Activated CD4-positive, CD25-positive, alpha-beta regulatory T cell treated with anti-CD3 and anti-CD28 coated beads, Interleukin-2, amount 50 U/mL, for 72 hours (primary cell): ENCODE results near the gene PRKAR2A.

Experiments used
- DNase-seq: peaks from one replicate; pipeline ENCODE4 v3.0.0; 2021

The PRKAR2A gene

DNA sequence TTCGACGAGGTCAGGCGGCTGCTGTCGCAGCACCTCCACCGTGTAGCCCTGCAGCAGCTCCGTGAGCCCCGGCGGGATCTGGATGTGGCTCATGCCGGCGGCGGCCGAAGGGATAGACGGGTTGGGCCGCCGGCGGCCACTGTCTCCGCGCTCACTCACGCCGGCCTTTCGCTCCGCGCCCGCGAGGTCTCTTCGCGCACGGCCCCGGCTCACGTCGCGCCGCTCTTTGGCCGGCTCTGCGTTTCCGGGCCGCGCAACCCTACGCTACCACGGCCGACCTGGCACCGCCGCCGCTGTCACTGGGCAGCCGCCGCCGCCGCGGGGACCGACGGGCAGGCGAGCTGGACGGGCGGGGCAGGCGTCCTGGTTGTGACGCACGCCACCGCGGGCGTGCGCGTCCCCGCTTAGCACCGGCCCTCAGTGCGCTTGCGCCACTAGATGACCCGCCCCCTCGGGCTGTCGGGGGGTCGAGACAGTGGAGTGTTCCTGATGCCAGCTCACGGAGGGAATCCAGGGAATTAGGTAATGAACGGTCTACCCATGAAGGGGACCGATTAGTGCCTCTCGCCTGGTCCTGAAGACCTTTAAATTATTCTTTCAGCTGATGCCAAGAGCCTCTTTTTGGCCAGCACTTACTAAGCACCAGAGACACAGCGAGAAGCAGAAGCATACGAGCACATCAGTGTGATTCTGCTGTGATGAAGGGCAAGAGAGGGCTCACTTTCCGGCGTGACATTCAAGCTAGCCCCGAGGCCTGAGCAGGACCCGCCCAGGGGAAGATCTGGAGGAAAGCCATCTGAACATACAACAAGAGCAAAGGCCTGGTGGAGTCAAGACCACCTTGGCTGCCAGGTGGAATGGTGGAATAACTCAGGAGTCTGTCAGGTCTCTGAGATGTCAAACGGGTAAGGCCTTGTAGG is at the start of gene PRKAR2A:
TSS of gene PRKAR2A (minus strand) at position 371 of the 920 bp plus-strand sequence. CDS start at position 93, 278 bp downstream.
- peak; percentile 87 for DNase-seq

DNA sequence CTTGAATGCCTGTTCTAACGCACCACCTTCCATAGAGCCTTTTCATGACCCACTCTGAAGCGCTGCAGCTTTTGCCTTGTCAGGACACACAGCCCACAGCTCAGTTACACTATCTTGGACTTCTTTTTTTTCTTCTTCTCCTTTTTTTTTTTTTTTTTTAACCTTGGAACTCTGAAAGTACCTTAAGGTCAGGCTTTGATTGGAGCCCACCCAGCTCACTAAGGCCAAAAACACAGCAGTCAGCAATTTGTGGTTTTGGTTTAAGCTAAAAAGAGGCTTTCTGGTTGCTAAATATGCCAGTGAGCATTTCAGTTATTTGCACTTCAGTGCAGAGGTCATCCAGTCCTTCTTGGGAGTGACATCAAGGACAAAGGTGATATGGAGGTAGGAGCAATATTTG is 49.3 kb upstream of the PRKAR2A start:
- no peak for DNase-seq

DNA sequence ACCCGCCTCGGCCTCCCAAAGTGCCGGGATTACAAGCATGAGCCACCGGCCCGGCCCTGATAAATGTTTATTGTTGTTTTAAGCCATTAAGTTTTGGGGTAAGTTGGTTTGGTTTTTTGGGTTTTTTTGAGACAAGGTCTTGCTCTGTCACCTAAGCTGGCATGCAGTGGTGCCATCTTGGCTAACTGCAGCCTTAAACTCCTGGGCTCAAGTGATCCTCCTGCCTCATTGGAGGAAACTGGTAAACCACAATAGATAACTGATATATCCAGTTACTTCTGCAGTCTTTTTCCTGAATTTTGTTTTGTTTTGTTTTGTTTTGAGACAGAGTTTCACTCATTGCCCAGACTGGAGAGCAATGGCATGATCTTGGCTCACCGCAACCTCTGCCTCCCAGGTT is 46.8 kb upstream of the PRKAR2A start:
- DNase-seq: no peak

DNA sequence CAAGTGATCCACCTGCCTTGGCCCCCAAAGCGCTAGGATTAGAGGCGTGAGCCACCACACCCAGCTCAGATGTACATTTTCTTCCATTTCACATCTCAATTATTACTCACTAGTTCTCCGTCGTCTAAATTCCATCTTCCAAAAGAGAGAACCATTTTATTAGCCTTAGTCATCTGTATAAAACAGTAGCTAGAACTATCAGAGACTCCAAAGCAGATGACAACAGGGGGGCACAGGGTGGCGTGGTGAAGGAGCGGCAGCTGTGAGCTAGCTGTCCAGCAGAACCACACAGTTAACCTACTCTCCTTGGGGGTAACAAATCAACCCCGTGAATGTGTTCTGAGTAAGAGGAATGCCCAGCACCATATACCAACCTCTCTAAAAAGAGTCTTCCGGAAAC is 43.9 kb upstream of the PRKAR2A start:
- no peak for DNase-seq

DNA sequence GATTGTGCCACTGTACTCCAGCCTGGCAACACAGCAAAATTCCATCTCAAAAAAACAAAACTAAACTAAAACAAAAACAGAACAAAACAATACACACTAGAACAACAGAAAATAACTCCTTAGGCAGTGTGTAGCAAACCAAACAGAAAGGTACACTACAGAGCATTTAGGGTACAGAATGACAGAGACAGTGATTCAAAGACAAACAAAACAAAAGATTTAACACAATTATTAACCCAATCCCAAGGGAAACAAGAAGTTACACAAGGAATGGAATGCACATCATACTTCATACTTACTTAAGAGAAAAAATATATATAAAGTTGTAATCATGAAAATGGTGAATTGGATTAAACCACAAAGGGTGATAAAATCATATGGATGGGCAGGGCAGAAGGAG is 38.1 kb upstream of the PRKAR2A start:
- DNase-seq: no peak

DNA sequence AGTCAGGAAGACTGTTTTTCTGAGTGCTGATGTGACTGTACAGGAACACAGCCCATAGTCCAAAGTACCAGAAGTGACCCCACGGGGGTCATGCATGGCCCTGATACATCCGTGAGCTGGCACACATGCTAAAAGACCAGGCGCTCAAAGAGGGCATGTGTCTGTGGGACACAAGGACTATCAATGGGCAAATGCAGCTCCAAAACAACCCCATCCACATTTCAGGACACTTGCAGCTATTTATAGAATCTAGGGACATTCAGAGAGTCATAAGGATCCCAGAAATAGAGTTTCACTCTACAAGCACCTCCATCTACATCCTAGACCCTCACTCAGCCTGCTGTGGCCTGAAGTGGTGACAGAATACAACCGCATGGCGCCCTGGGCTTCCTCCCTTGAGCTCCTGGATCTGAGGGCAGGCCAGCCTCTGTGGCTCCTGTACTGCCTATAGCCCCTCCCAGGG is 34.0 kb upstream of the PRKAR2A start:
- no peak for DNase-seq

DNA sequence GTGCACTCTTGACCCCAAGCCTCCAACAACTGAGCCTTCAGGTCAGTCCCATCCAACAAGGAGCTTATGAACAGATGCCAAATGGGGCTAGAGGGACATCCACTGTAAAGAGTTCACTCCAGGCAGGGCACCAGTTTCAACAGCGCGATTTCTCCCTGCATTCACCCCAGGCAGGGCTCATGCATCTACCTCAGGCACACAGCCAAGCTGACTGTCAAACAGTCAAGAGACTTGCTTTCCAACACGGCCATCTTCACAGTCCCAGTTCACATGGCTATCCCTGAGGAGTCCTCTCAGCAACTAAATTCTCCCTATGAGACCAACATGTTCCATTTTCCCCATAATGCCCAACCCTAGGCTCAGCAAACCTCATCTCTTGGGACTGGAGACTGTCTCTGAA is 33.3 kb upstream of the PRKAR2A start:
- DNase-seq: no peak

DNA sequence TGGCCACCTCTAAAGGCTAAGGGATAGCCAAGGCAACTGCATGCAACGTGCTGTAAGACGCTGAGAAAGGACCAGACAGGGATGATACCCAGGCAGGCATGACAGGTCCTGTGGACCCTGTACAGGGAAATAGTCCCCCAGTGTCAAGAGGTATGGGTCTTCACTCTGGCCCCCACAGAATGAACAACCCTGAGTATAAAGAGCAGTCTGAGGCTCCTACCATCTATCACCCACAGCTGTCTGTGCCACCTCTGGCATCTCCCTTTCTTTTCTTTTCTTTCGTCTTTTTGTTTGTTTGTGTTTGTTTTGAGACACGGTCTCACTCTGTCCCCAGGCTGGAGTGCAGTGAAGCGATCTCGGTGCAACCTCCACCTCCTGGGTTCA is 32.3 kb upstream of the PRKAR2A start:
- no peak for DNase-seq

DNA sequence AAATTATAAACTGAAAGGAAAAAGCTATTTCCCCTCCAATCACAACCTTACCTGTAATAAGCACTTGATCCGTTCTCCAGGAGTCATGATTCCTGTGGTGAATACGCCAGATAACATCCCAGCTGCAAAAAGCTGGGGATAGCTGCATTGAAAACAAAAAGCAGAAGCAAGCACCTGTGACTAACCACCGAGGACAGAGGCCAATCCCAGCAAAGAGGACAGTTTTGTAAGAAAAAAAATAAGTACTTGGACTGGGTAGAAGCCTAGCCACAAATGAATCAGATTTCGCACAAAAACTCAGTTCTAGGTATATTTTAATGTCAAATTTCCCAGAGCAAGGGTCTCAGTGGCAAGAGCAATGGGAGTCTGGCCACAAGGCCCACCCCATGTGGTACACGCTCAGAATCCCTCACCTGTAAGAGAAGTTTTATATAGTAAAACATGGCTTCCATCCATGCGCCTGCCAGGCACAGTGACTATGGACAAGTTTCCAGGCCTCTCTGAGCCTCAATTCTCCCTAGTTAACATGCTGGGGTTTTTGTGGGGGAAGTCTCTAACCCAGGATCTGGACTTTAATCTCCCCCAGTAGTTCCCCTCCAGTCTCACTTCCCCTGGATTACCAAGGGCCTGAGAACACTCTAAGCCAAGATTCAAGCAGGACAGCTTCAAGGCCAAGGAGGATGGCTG is 31.8 kb upstream of the PRKAR2A start:
- no peak for DNase-seq

DNA sequence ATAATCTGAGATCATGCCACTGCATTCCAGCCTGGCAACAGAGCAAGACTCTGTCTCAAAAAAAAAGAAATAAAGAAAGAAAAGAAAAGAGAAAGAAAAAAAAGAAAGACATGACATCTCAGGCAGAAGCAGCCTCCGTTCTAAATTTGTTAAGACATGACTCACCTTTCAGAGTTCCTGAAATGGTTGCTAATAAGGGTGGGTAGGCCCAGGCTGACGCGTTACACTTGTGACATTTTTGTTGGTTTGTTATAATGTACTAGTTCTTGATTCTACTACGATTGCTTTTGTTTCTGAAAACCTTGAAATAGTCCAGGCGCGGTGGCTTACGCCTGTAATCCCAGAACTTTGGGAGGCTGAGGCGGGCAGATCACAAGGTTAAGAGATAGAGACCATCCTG is 30.0 kb upstream of the PRKAR2A start:
- no peak for DNase-seq

DNA sequence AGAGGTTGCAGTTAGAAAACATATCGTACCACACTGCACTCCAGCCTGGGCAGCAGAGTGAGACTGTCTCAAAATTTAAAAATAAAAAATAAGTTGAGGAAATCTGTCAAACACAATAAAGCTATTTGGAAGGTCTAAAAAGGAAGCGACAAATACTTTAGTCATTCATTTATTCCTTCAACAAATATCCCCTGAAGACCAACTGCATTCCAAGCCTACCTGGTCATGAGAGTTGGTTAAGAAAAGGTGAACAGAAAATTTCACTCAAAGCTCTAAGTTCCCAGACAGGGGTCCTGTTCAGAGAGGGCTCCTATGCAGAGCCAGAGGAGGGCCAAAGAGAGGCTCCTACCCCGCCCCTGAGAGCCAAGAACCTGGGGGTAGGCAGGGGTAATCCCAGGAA is 15.4 kb upstream of the PRKAR2A start:
- no peak for DNase-seq

DNA sequence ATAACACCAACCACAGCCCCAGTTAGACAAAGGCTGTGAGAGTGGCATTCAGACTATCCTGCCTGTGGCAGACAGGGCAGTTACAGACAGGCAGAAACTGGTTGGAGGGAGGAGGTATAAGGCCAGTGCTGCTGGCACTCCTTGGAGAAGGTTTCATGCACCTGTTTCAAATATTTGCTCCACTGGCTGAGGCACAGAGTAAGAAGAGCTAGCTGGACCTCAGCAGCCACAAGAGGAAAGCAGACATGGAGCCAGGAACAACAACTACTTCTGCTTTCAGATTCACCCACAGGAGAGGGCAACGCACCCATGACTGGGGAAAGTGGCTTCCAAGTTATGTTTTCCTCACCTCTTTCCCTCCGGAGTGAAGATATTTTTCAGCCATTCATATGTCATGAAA is 11.5 kb upstream of the PRKAR2A start:
- no peak for DNase-seq

DNA sequence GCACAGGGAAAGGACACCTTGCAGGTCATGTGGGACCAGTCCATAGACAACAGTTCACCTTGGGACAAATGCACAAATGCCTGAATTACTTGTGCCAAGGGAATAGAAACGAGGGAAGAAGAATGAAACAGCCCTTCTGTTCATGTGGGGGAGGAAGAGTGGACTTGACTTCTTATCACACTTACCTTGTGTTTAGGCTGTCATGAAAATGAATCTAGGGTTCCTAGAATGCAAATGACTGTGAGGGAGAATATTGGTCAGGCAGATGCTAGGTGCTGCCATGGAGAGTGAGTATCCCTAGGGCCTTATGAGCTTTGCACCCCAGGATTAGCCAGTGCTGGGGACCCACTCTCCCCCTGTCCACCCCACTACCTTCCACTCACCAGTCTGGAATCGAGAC is 11.0 kb upstream of the PRKAR2A start:
- DNase-seq: no peak

DNA sequence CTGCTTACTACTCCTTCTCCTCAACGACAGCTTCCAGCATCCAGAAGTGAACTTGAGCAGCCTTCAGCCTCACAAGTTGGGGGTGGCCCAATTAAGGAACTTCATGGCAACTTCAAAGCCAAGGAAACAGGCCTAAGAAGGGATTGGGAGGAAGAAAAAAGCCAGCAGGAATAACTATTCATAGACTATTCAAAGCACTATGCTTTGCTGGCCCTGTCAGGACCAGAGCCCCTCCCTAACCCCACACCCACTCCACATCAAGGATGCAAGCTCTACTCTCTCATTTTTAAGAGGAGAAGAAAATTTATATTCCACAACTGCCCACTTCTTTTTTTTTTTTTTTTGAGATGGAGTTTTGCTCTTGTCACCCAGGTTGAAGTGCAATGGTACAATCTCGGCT is 10.0 kb upstream of the PRKAR2A start:
- no peak for DNase-seq

DNA sequence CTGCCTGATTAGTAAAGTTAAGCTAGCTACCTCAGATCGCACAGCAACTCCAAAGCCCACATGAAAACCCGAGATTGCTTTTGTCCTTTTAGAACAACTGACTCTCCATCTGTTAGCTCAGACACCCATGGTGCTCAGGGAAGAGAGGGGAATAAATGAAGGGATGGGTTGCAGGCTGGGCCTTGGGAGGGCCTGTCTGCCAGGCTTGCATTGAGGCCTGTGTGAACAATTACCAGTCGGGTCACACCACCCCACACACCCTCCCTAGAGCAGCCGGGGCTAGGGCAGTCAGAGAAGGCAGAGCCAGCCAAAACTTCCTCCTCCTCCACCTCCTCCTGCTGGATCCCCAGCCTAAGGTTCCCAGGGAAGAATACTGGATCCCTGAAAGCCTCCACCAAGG is 8.8 kb upstream of the PRKAR2A start:
- no peak for DNase-seq

DNA sequence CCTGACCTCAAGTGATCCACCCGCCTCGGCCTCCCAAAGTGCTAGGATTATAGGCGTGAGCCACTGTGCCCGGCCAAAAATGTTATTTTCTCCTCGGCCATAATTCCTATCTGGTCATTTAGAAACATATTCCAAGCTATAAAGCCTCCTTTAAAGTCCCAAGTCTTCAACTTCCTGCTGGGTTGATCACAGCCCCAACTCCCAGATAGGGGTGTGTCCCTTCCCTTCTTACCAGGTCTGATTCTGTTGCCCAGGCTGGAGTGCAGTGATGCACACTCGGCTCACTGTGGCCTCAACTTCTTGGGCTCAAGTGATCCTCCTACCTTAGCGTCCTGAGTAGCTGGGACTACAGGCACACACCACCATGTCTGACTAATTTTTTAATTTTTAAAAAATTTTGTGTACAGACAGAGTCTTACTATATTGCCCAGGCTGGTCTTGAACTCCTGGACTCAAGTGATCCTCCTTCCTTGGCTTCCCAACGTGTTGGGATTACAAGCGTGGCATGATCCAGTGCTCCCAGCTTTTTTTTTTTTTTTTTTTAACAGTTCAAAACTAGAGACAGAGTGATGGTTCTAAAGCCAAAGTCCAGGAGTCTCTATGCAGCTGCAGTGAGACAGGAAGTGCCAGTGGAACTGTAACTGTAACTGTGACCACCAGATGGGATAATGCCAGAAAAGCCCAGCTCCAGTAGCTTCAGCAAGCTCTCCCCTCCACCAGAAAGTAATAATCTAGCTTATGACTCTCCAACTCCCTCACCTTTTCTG is 8.2 kb upstream of the PRKAR2A start:
- DNase-seq: no peak

DNA sequence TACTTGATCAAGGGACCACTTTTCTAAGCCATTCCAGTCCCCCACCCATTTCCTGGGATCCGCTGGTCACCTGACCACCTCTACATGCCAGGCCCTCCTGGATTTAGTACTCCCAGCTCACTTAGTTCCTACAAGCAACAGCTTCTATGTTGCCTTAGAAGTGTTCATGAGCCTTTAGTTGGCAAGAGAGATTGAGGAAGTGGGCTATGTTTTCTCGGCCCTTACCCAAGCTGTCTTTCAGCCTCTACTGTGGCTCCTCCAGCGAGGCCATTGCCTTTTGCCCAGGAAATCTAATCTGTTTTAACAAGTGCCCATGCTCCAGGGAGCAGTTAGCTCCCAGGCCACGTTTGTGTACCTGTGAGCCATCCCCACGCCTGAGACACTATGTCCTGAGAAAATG is 4.5 kb upstream of the PRKAR2A start:
- DNase-seq: no peak

DNA sequence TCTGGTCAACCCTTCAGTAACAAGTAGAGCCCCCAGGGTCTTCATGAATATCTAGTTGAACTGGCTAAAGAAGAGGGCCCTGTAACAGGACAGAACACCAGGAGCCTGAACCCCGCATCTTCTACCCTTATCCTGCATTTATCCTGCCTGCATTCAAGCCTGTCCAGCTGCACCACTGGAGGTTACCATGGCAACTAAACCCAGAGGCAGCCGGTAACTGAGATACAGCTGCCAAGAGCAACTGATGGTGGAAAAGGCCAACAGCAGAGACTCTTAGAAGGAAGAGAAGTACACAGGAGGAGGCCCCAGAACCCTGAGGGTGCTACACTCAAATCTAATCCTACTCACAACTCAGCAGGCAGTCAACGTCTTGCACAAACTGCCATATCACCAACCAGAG is 3.7 kb upstream of the PRKAR2A start:
- no peak for DNase-seq

DNA sequence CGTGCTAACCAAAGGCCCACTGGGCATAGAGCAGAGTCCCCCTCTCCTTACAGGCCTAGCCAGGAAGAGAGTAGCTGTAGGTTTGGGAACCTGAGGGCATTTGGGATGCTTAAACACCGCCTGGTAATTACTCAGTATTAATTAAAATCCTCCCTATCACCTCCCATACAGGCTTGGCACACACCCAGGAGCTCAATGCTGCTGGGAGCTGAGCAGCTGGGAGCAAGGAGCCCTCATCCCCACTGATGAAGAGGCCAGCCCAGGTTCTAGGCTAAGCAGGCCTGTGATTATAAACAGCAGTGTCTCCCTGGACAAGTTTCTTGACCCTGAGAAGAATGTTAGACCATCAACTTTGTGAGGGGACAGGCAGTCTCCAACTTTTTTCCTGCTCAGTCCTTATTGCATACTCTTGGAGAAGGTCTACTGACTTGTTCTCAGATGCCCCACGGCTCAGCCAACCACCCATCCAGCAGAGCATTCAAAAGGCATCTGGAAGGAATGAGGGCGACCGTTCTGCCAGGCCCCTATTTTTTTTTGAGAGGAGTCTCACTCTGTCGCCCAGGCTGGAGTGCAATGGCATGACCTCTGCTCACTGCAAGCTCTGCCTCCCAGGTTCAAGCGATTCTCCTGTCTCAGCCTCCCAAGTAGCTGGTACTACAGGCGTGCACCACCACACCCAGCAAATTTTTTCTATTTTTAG is 1.3 kb upstream of the PRKAR2A start:
- no peak for DNase-seq

DNA sequence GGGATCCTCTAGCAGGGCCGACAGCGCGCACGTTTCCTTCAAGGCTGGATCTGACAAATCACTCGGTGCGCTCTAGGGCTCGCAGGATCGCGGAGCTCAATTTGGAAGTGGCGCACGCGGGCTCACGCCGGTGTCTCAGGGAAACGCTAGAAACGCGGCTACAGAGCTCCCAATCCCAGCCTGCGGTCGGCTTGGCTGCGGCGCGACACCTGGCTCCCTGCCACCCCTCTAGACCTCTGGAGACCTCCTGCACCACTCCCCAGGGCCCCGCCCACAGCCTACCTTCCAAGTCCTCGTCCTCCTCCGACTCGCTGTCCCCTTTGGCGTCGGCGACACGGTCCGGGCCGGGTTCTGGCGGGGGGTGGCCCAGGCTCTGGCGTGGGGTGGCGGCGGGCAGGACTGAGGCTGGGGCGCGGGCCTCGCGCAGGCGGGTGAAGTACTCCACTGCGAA is 596 bp downstream of the PRKAR2A start:
- DNase-seq: peak; percentile 57

DNA sequence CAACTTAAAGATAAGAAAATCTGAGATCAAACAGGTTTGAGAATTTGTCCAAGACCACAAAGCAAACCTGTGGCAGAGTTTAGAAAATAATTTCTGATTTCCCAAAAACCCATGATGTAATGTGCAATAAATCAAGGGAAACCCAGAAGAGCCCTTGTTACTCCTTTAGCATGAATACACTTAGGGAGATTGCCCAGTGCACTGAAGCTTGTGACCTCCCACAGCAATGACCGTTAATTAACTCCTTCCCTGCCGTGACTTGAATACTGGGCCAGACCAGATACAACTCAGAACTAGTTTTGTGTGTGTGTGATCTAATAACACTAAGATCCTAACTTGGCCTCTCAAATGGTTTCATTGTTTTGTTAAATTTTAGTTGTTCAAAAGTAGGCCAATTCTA is 2.5 kb downstream of the PRKAR2A start:
- no peak for DNase-seq

DNA sequence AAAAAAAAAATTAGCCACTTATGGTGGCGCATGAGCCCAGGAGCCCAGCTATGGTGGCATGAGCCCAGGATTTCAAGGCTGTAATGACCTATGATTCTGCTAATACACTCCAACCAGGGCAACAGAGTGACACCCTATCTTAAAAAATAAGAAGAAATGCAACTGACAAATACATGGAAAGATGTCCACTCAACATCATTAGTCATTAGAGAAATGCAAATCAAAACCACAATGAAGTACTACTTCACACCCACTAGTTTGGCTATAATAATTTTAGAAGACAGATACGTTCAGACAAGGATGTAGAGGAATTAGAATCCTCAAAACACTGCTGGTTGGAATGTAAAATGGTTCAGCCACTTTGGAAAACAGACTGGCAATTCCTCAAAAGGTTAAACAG is 10.5 kb downstream of the PRKAR2A start:
- no peak for DNase-seq
